Measurements from ENCODE around the gene ARL4D.

Gene ARL4D, protein sequence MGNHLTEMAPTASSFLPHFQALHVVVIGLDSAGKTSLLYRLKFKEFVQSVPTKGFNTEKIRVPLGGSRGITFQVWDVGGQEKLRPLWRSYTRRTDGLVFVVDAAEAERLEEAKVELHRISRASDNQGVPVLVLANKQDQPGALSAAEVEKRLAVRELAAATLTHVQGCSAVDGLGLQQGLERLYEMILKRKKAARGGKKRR

DNA sequence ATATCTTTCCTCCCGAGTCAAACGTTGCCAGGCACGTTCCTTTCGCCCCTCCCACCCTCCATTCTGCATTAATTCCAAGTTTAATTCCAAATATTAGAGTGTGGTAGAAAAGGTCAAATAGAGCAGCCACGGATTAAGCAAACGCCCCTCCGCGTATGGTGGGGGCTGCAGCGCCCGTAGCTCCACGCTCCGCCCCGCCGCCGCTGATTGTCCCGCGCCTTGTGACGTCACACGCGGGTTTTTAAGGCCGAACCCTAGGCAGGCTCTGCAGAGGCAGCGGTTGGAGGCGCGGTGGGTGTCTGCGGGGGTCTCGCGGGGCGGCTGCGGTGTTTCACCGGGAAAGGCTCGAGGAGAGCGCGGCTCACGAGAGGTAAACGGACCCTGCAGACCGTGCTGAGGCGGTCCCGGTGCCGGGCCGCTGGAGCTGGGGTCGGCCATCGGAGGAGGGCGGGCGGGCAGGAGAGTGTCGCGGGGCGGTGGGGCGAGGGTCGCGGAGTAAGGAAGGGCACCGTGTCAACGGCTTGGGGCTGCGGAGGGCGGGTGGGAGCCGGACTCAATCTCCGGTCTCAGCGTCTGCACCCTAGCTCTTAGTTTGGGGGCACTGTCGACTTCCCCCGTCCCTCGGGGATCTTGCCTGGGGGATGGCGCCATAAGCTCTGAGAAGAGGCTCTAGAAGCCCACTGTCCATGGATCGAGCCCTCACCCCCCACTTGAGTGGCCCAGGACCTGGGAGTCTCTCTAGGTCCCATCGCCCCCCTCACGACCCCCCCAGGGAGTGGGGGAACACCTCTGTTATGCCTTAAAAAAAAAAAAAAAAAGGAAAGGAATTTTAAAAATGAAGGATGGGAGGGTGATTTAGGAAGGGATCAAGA is at the start of gene ARL4D:
TSS of gene ARL4D (plus strand) at position 270 of the 872 bp plus-strand sequence. CDS start 740 bp downstream, outside the sequence.
- no peak within 1 kb of the TSS for H3K27ac ChIP-seq

DNA sequence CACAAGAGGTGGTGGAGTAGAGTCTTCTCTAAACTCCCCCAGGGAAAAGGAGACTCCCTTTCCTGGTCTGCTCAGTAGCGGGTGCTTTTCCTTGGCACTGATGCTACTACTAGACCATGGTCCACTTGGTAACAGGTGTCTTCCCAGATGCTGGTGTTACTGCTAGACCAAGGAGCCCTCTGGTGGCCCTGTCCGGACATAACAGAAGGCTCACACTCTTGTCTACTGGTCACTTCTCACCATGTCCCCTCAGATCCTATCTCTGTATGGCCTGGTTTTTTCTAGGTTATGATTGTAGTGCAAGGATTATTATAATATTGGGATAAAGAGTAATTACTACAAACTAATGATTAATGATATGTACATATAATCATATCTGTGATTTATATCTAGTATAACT is 49.7 kb upstream of the ARL4D start:
- TF ChIP-seq, protein P1, sequence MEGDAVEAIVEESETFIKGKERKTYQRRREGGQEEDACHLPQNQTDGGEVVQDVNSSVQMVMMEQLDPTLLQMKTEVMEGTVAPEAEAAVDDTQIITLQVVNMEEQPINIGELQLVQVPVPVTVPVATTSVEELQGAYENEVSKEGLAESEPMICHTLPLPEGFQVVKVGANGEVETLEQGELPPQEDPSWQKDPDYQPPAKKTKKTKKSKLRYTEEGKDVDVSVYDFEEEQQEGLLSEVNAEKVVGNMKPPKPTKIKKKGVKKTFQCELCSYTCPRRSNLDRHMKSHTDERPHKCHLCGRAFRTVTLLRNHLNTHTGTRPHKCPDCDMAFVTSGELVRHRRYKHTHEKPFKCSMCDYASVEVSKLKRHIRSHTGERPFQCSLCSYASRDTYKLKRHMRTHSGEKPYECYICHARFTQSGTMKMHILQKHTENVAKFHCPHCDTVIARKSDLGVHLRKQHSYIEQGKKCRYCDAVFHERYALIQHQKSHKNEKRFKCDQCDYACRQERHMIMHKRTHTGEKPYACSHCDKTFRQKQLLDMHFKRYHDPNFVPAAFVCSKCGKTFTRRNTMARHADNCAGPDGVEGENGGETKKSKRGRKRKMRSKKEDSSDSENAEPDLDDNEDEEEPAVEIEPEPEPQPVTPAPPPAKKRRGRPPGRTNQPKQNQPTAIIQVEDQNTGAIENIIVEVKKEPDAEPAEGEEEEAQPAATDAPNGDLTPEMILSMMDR (IDR thresholded peaks at IDR 0.05) = peak; percentile 28; the same call in 1 of the 2 replicates
- no peak for TF ChIP-seq ZFX (IDR thresholded peaks at IDR 0.05; ENCODE audit: borderline replicate concordance)

More for the DNA sequence above, at the start of gene ARL4D:
- TF ChIP-seq ZFX (IDR thresholded peaks at IDR 0.05; ENCODE audit: borderline replicate concordance) = no peak
- TF ChIP-seq, protein P1 (IDR thresholded peaks at IDR 0.05) = no peak

DNA sequence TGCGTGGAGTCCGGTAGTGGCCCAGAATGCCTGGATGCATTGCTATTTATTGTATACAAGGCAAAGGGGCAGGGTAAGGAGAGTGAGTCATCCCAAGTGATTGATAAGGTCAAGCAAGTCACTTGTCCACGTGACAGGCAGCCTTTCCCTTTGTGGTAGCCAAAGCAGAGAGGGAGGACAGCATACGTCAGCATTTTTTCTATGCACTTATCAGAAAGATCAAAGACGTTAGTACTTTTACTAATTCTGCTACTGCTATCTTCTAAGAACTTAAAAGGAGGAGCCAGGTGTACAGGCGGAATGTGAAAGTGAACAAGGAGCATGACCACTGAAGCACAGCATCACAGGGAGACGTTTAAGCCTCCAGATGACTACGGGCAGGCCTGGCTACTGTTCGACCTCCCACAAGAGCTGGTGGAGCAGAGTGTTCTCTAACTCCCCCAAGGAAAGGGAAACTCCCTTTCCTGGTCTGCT is 47.9 kb upstream of the ARL4D start:
- no peak overlapping the region for H3K27ac ChIP-seq
- TF ChIP-seq ZFX (IDR thresholded peaks at IDR 0.05; ENCODE audit: borderline replicate concordance) = no peak
- TF ChIP-seq, protein P1 (IDR thresholded peaks at IDR 0.05) = no peak

More for the DNA sequence above, 49.7 kb upstream of the ARL4D start:
- H3K27ac ChIP-seq = no peak overlapping the region

DNA sequence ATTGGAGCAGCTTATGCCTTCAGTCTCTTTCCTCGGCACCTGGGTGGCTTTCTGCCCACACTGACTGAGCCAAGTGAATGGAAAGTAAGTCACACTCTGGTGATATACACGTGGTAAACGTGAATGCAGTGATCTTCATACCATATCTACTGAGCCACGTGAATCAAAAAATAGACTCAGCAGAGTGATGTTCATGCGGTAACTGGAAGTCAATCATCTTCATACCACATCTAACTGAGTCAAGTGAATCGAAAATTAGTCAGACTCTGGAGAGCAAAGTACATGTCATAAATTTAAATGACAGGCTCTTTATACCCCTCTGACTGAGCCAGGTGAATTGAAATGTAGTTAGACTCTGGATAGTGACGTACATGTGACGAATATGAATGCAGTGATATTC is 47.1 kb upstream of the ARL4D start:
- no peak overlapping the region for H3K27ac ChIP-seq
- no peak for TF ChIP-seq ZFX (IDR thresholded peaks at IDR 0.05; ENCODE audit: borderline replicate concordance)
- TF ChIP-seq, protein P1 (IDR thresholded peaks at IDR 0.05) = no peak

DNA sequence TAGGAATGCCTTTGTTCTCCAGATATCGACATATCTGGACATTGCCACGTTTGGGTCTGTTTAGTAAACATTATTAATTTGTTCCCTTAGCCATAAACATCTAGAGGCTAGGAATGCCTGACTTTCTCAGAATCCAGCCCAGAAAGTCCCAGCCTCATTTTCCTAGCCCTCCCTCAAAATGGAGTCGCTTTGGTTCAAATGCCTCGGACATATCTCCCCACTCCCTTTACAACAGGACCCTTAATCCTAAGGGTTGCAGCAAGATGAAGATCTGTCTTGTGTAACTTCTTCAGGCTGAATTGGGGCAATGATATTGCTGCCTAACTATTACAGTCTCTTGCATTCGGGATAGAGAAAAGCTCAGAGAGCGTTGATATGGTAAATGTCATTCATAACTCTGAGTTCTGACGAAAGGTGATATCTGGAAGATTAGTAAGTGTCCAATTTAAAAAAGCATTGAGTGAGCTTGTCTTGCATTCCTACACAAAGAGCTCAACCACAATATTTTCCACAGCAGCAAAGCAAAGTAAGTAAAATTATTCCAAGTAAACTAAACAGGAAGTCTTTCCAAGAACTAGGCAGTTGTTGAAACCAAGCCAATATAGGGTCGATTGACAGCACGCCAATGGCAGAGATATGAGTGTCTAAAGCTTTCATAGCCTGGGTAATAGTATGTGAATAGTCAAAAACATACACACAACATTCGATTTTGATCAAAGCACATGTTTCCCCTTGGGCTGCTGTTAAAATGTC is 46.0 kb upstream of the ARL4D start:
- H3K27ac ChIP-seq = no peak overlapping the region
- no peak for TF ChIP-seq ZFX (IDR thresholded peaks at IDR 0.05; ENCODE audit: borderline replicate concordance)
- TF ChIP-seq, protein P1 (IDR thresholded peaks at IDR 0.05) = no peak

DNA sequence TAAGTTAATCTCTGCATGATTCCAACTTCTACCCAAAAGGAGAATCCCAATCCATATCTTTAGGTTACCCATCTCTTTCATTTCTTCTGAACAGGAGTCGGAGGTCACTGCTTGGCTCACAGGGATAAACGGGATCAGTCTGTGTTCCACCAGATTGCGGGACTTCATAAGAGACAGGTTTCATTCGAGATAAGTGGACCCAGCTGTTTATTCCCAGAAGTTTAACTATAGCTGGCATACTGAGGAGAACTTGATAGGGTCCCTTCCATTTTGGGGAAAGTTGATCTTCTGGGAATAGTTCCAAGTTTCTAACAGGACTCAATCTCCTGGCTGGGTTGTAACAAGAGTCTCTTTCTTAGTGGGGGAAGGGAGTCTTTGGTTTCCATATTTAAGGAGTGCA is 45.4 kb upstream of the ARL4D start:
- no peak overlapping the region for H3K27ac ChIP-seq
- TF ChIP-seq, protein P1 (IDR thresholded peaks at IDR 0.05) = no peak
- TF ChIP-seq ZFX (IDR thresholded peaks at IDR 0.05; ENCODE audit: borderline replicate concordance) = no peak

Measured in 22Rv1 (cell line).